GOT3 (cell line): ENCODE results near the gene AR.
"Not testable (repeated sequence)": the region's sequence is repeated elsewhere in the genome, so short reads cannot be mapped to it uniquely, and the experiment has no call there.

Source experiments
- DNase-seq: peaks from one replicate; lab custom pipeline; 2025; ENCODE audit warnings: mixed read lengths; lab: John Stamatoyannopoulos, UW

The AR gene

GRCh38 chrX:67624325-67624724 lies 80.5 kb downstream of the AR start:
- DNase-seq, result no peak

GRCh38 chrX:67635424-67635823 lies 91.6 kb downstream of the AR start:
- DNase-seq, result no peak

- DNase-seq, result no peak
These were observed 92.7 kb downstream of the AR start for GRCh38 chrX:67636532-67636931.

- not testable (repeated sequence) for DNase-seq
These were observed 93.5 kb downstream of the AR start for GRCh38 chrX:67637293-67637692.

GRCh38 chrX:67648361-67648760 lies 104.5 kb downstream of the AR start:
- DNase-seq, result no peak

- DNase-seq, result no peak
These were observed 107.8 kb downstream of the AR start for GRCh38 chrX:67651437-67652142.

- no peak for DNase-seq
These were observed 108.7 kb downstream of the AR start for GRCh38 chrX:67652543-67652942.

- no peak for DNase-seq
These were observed 110.5 kb downstream of the AR start for GRCh38 chrX:67654301-67654700.

- no peak for DNase-seq
These were observed 121.8 kb downstream of the AR start for GRCh38 chrX:67665583-67665982.

- not testable (repeated sequence) for DNase-seq
These were observed 126.9 kb downstream of the AR start for GRCh38 chrX:67670717-67671116.

GRCh38 chrX:67673741-67674274 lies 130.0 kb downstream of the AR start:
- no peak for DNase-seq

GRCh38 chrX:67674741-67675140 lies 130.9 kb downstream of the AR start:
- no peak for DNase-seq

GRCh38 chrX:67684136-67684535 lies 140.3 kb downstream of the AR start:
- no peak for DNase-seq

- no peak for DNase-seq
These were observed 148.4 kb downstream of the AR start for GRCh38 chrX:67692246-67692645.

GRCh38 chrX:67693928-67694327 lies 150.1 kb downstream of the AR start:
- DNase-seq, result no peak

GRCh38 chrX:67697452-67697851 lies 153.6 kb downstream of the AR start:
- DNase-seq, result no peak

GRCh38 chrX:67700602-67701001 lies 156.8 kb downstream of the AR start:
- no peak for DNase-seq

GRCh38 chrX:67714004-67714403 lies 170.2 kb downstream of the AR start:
- DNase-seq, result no peak

GRCh38 chrX:67717571-67717970 lies 173.8 kb downstream of the AR start:
- no peak for DNase-seq

GRCh38 chrX:67718926-67719325 lies 175.1 kb downstream of the AR start:
- DNase-seq, result no peak

GRCh38 chrX:67720344-67720743 lies 176.5 kb downstream of the AR start:
- no peak for DNase-seq

- no peak for DNase-seq
These were observed 177.5 kb downstream of the AR start for GRCh38 chrX:67721321-67721720.

GRCh38 chrX:67723580-67724351 lies 179.9 kb downstream of the AR start:
- no peak for DNase-seq
